ENCODE measurements around the gene ACOT8. TPM values are rescaled to one million over a fixed set of nuclear protein-coding genes. Genes with fewer than 3 reads are reported as not detected.
A peak's percentile ranks its signal among the peaks of the same experiment; 100 is the strongest.
"Not testable (repeated sequence)": the region's sequence is repeated elsewhere in the genome, so short reads cannot be mapped to it uniquely, and the experiment has no call there.

ACOT8 gene
- polyA plus RNA-seq, 1 experiment: 27.0 TPM

- DNase-seq (ENCODE audit: low read depth, low spot score): peak; percentile 99
- Histone ChIP-seq H3K27ac (ENCODE audit: low read depth, low read length) (peak within 1 kb of the TSS; percentile 57), H3K9me3 (ENCODE audit: control insufficient read depth, insufficient read depth, low read length) (no peaks in the 10 kb centered on the region; the same call in 1 of the 2 replicates), H3K4me3 (ENCODE audit: low read depth, low read length) (peak within 1 kb of the TSS; percentile 73), H3K27me3 (ENCODE audit: control insufficient read depth, insufficient read depth, low read length) (no peaks in the 10 kb centered on the region)
- ChIA-PET CTCF (interaction anchor here (0.6 to 2.4 kb wide), 3 partner anchors 13 to 158 kb away, joined by 5 to 16 read pairs (median 6); no protein-coding TSS in a partner anchor), POLR2A (interaction anchor here (0.9 to 2.0 kb wide), 3 partner anchors 22 to 72 kb away, joined by 3 to 5 read pairs (median 5); partner anchors contain the start of genes SNX21 and ZSWIM1)
- TF ChIP-seq CTCF (IDR thresholded peaks at IDR 0.05; ENCODE audit: low read depth, low read length): no peak
Measured at GRCh38 chr20:45812157-45813005, 44.8 kb downstream of the ACOT8 start, which contains the start of gene UBE2C. UBE2C (plus strand) TSS chr20:45812644; CDS start chr20:45812696, 52 bp downstream.

GRCh38 chr20:45810191-45810970 lies 46.8 kb downstream of the ACOT8 start:
- DNase-seq (ENCODE audit: low read depth, low spot score): no peak
- Histone ChIP-seq H3K9me3 (ENCODE audit: control insufficient read depth, insufficient read depth, low read length) (no peaks in the 10 kb centered on the region; the same call in 1 of the 2 replicates), H3K27ac (ENCODE audit: low read depth, low read length) (no peak overlapping the region), H3K27me3 (ENCODE audit: control insufficient read depth, insufficient read depth, low read length) (no peaks in the 10 kb centered on the region), H3K4me3 (ENCODE audit: low read depth, low read length) (no peak overlapping the region)
- CTCF ChIA-PET: interaction anchor here (3.1 kb wide), 1 partner anchor 11 kb away, joined by 19 read pairs; no protein-coding TSS in a partner anchor
- TF ChIP-seq CTCF (IDR thresholded peaks at IDR 0.05; ENCODE audit: low read depth, low read length): no peak
- POLR2A ChIA-PET: no interaction called here

- no peak for DNase-seq (ENCODE audit: low read depth, low spot score)
- CTCF ChIA-PET: no interaction called here
- Histone ChIP-seq H3K27me3 (ENCODE audit: control insufficient read depth, insufficient read depth, low read length) (no peaks in the 10 kb centered on the region), H3K27ac (ENCODE audit: low read depth, low read length) (no peak overlapping the region), H3K4me3 (ENCODE audit: low read depth, low read length) (no peak overlapping the region), H3K9me3 (ENCODE audit: control insufficient read depth, insufficient read depth, low read length) (no peaks in the 10 kb centered on the region)
- TF ChIP-seq CTCF (IDR thresholded peaks at IDR 0.05; ENCODE audit: low read depth, low read length): no peak
- POLR2A ChIA-PET: interaction anchor here (0.7 kb wide), 1 partner anchor 11 kb away, joined by 4 read pairs; the partner anchor contains the start of gene WFDC3
Measured at GRCh38 chr20:45801851-45802250, 55.3 kb downstream of the ACOT8 start.

- Histone ChIP-seq H3K27ac (ENCODE audit: low read depth, low read length) (no peak overlapping the region), H3K4me3 (ENCODE audit: low read depth, low read length) (no peak overlapping the region), H3K9me3 (ENCODE audit: control insufficient read depth, insufficient read depth, low read length) (no peaks in the 10 kb centered on the region), H3K27me3 (ENCODE audit: control insufficient read depth, insufficient read depth, low read length) (no peaks in the 10 kb centered on the region)
- TF ChIP-seq CTCF (IDR thresholded peaks at IDR 0.05; ENCODE audit: low read depth, low read length): peak; percentile 79
- DNase-seq (ENCODE audit: low read depth, low spot score): no peak
- POLR2A ChIA-PET: interaction anchor here (0.6 kb wide), 1 partner anchor 136 kb away, joined by 4 read pairs; no protein-coding TSS in a partner anchor
- CTCF ChIA-PET: interaction anchor here (0.5 to 3.2 kb wide), 40 partner anchors 9 to 550 kb away, joined by 3 to 25 read pairs (median 4); partner anchors contain the start of genes SNX21, SYS1 and ZSWIM1
Measured at GRCh38 chr20:45798935-45799642, 58.1 kb downstream of the ACOT8 start.

GRCh38 chr20:45797955-45798354 lies 59.2 kb downstream of the ACOT8 start:
- CTCF ChIA-PET: interaction anchor here (1.1 to 2.8 kb wide), 7 partner anchors 14 to 94 kb away, joined by 3 to 13 read pairs (median 6); partner anchors contain the start of gene ZSWIM1
- POLR2A ChIA-PET; H3K27ac ChIP-seq (ENCODE audit: low read depth, low read length); H3K9me3 ChIP-seq (ENCODE audit: control insufficient read depth, insufficient read depth, low read length); H3K4me3 ChIP-seq (ENCODE audit: low read depth, low read length); H3K27me3 ChIP-seq (ENCODE audit: control insufficient read depth, insufficient read depth, low read length); DNase-seq (ENCODE audit: low read depth, low spot score): not testable (repeated sequence)

GRCh38 chr20:45797510-45797909 lies 59.7 kb downstream of the ACOT8 start:
- H3K27me3 ChIP-seq (ENCODE audit: control insufficient read depth, insufficient read depth, low read length); CTCF ChIA-PET; H3K9me3 ChIP-seq (ENCODE audit: control insufficient read depth, insufficient read depth, low read length); H3K4me3 ChIP-seq (ENCODE audit: low read depth, low read length); DNase-seq (ENCODE audit: low read depth, low spot score); H3K27ac ChIP-seq (ENCODE audit: low read depth, low read length); POLR2A ChIA-PET: not testable (repeated sequence)

Measured in AG04450 (cell line).